ENCODE results near the gene MYCBP.

DNA sequence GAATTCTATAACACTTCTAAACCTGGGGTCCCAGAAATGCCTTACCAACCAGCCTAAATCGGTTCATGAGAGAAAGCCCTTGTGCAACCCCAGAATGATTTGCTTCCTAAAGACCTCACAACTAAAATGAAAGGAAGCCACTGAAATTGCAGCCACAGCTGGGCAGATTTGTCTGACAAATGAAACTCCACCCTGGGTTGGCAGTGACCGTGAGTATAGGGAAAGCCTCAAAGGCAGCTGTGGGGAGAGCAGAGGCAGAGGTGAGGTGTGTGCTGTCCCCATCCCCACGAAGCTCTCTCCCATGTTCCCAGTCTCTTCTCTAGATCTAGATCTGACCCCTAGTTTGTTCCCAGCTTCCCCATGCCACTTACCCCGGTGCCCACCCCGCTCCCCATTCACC, 45.4 kb upstream of the MYCBP start:
- no peak for TF ChIP-seq POLR2A (IDR thresholded peaks at IDR 0.05)
- TF ChIP-seq CTCF (IDR thresholded peaks at IDR 0.05): no peak
- TF ChIP-seq EP300 (IDR thresholded peaks at IDR 0.05): no peak
- TF ChIP-seq POLR2AphosphoS5 (IDR thresholded peaks at IDR 0.05): no peak
